Activated CD4-positive, alpha-beta T cell treated with anti-CD3 and anti-CD28 coated beads, Interleukin-2, amount 50 U/mL, for 48 hours (primary cell): ENCODE measurements around the gene DOP1B.
"Not testable (repeated sequence)": the region's sequence is repeated elsewhere in the genome, so short reads cannot be mapped to it uniquely, and the experiment has no call there.

Experiments
- DNase-seq, 2 experiments: peaks; one replicate each; pipeline ENCODE4 v3.0.0-alpha.2; 2020

Gene DOP1B

GRCh38 chr21:36174780-36175179 lies 18.2 kb downstream of the DOP1B start:
- no peak for DNase-seq

- no peak for DNase-seq
These were observed 19.3 kb downstream of the DOP1B start for GRCh38 chr21:36175771-36176565.

- no peak for DNase-seq
These were observed 21.7 kb downstream of the DOP1B start for GRCh38 chr21:36178349-36178748.

- no peak for DNase-seq
These were observed 22.5 kb downstream of the DOP1B start for GRCh38 chr21:36179145-36179544.

GRCh38 chr21:36180963-36181362 lies 24.3 kb downstream of the DOP1B start:
- DNase-seq, result no peak

- DNase-seq, result no peak
These were observed 26.6 kb downstream of the DOP1B start for GRCh38 chr21:36183144-36183795.

- no peak for DNase-seq
These were observed 27.9 kb downstream of the DOP1B start for GRCh38 chr21:36184545-36184944.

- no peak for DNase-seq
These were observed 28.9 kb downstream of the DOP1B start for GRCh38 chr21:36185523-36185922.

- no peak for DNase-seq
These were observed 29.5 kb downstream of the DOP1B start for GRCh38 chr21:36186081-36186480.

- DNase-seq, result no peak
These were observed 30.1 kb downstream of the DOP1B start for GRCh38 chr21:36186506-36187399.

GRCh38 chr21:36188081-36188681 lies 31.6 kb downstream of the DOP1B start:
- DNase-seq, result no peak

- DNase-seq, result no peak
These were observed 32.3 kb downstream of the DOP1B start for GRCh38 chr21:36188937-36189336.

- no peak for DNase-seq
These were observed 34.1 kb downstream of the DOP1B start for GRCh38 chr21:36190736-36191135.

- DNase-seq, result no peak
These were observed 36.6 kb downstream of the DOP1B start for GRCh38 chr21:36193200-36193599.

- DNase-seq, result no peak
These were observed 37.4 kb downstream of the DOP1B start for GRCh38 chr21:36194024-36194423.

GRCh38 chr21:36195613-36196012 lies 39.0 kb downstream of the DOP1B start:
- no peak for DNase-seq

- no peak for DNase-seq
These were observed 42.4 kb downstream of the DOP1B start for GRCh38 chr21:36199021-36199420.

- not testable (repeated sequence) for DNase-seq
These were observed 43.0 kb downstream of the DOP1B start for GRCh38 chr21:36199575-36199974.

GRCh38 chr21:36200081-36200561 lies 43.5 kb downstream of the DOP1B start:
- no peak for DNase-seq

- DNase-seq, result no peak
These were observed 46.3 kb downstream of the DOP1B start for GRCh38 chr21:36202726-36203602.

- DNase-seq, result peak; percentile 53 to 66
These were observed 46.9 kb downstream of the DOP1B start for GRCh38 chr21:36203603-36203889.

GRCh38 chr21:36204980-36205379 lies 48.4 kb downstream of the DOP1B start:
- DNase-seq, result no peak
